WTC11 (cell line): Measurements from ENCODE around the gene MIPOL1.

Experiments used
- CTCF ChIP-seq: fragments of 200-600 bp; IDR thresholded peaks from 2 replicates; pipeline ENCODE4 v1.8.0; 2022; ENCODE audit warnings: antibody characterized with exemption
- E2F4 ChIP-seq: sonication (generic); formaldehyde crosslinking; IDR thresholded peaks from 2 replicates; pipeline ENCODE4 v1.8.1; 2022; ENCODE audit warnings: low read depth, mild to moderate bottlenecking, moderate library complexity, missing genetic modification reagents, borderline replicate concordance
- FOXJ3 ChIP-seq: sonication (generic); formaldehyde crosslinking; IDR thresholded peaks from 2 replicates; pipeline ENCODE4 v1.9.0; 2021; ENCODE audit warnings: missing genetic modification reagents, mild to moderate bottlenecking, borderline replicate concordance
- ZNF138 ChIP-seq: sonication (generic); formaldehyde crosslinking; conservative IDR thresholded peaks from 2 replicates; pipeline ENCODE4 v1.8.1; 2022; ENCODE audit warnings: mild to moderate bottlenecking, moderate library complexity, missing genetic modification reagents

- TF ChIP-seq E2F4 (CRISPR knock-in tag) (no peak), CTCF (no peak), FOXJ3 (CRISPR knock-in tag) (no peak), ZNF138 (CRISPR knock-in tag) (no peak)
Observed at GRCh38 chr14:37588667-37588955, 390.9 kb downstream of the MIPOL1 start.
